HEK293 (cell line): ENCODE measurements around the gene RIOX2.

Experiments used
- KLF9 ChIP-seq: fragments of 450-650 bp; formaldehyde crosslinking; IDR thresholded peaks from 2 replicates; pipeline ENCODE4 v1.5.1; 2016; ENCODE audit warnings: missing biosample characterization, missing genetic modification characterization, low read depth
- ZBTB1 ChIP-seq: fragments of 450-650 bp; formaldehyde crosslinking; IDR thresholded peaks from 2 replicates; pipeline ENCODE4 v1.5.1; 2016; ENCODE audit warnings: missing biosample characterization, missing genetic modification characterization
- ZNF175 ChIP-seq: fragments of 450-650 bp; formaldehyde crosslinking; IDR thresholded peaks from 2 replicates; pipeline ENCODE4 v1.5.1; 2016; ENCODE audit warnings: missing biosample characterization, missing genetic modification characterization
- ZNF24 ChIP-seq: fragments of 450-650 bp; formaldehyde crosslinking; IDR thresholded peaks from 2 replicates; pipeline ENCODE4 v1.5.1; 2016; ENCODE audit warnings: missing biosample characterization, missing genetic modification characterization
- ZNF292 ChIP-seq: fragments of 450-650 bp; formaldehyde crosslinking; IDR thresholded peaks from 2 replicates; pipeline ENCODE4 v1.5.1; 2016; ENCODE audit warnings: low read depth, missing biosample characterization, missing genetic modification characterization, borderline replicate concordance
- ZNF335 ChIP-seq: fragments of 450-650 bp; formaldehyde crosslinking; conservative IDR thresholded peaks from 2 replicates; pipeline ENCODE4 v1.5.1; 2016; ENCODE audit warnings: missing biosample characterization, missing genetic modification characterization
- ZNF341 ChIP-seq: fragments of 450-650 bp; formaldehyde crosslinking; IDR thresholded peaks from 2 replicates; pipeline ENCODE4; 2016; ENCODE audit warnings: low read depth, missing biosample characterization, missing genetic modification characterization
- TF ChIP-seq, protein P1 (sequence below): fragments of 450-650 bp; formaldehyde crosslinking; IDR thresholded peaks from 2 replicates; pipeline ENCODE4 v1.5.1; 2017; ENCODE audit warnings: missing biosample characterization, missing genetic modification characterization
- TF ChIP-seq, protein P2 (sequence below): fragments of 450-650 bp; formaldehyde crosslinking; IDR thresholded peaks from 2 replicates; pipeline ENCODE4 v1.5.1; 2016; ENCODE audit warnings: missing biosample characterization, missing genetic modification characterization
- TF ChIP-seq, protein P3 (sequence below): fragments of 450-650 bp; formaldehyde crosslinking; IDR thresholded peaks from 2 replicates; pipeline ENCODE4 v1.5.1; 2016; ENCODE audit warnings: missing biosample characterization, missing genetic modification characterization, low read depth
- TF ChIP-seq, protein P4 (sequence below): fragments of 450-650 bp; formaldehyde crosslinking; IDR thresholded peaks from 2 replicates; pipeline ENCODE4 v1.5.1; 2016; ENCODE audit warnings: missing biosample characterization, missing genetic modification characterization

DNA sequence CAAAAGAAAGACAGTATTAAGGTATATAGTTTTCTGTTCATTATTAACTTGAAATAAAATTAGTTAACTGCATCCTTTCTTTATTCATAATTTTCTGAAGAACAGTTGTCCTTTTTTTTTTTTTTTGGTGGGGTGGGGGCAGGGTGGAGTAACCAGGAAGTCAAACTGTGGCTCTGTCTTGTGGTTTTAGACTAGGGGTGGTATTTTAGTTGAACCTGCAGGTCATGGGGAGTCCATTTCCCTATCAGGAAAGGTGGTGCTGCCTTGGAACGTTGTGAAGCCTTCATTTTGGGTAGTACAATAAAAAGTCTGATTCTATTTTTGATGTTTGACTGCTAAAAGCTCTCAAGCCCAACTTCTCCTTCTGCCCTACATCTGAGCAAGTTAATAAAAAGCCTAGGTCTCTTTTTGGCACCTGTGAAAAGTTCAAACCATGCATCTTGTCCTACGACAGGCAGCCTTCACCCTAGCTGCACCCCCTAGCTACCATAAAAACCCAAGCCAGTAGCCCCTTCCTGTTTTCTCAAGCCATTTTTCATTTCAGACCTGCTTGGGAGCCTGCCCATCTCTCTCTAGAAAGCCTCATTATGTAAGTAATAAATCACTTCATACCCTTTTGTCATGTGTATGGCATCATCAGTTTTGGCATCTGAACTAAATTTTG is 31.2 kb upstream of the RIOX2 start:
- TF ChIP-seq, protein P1, sequence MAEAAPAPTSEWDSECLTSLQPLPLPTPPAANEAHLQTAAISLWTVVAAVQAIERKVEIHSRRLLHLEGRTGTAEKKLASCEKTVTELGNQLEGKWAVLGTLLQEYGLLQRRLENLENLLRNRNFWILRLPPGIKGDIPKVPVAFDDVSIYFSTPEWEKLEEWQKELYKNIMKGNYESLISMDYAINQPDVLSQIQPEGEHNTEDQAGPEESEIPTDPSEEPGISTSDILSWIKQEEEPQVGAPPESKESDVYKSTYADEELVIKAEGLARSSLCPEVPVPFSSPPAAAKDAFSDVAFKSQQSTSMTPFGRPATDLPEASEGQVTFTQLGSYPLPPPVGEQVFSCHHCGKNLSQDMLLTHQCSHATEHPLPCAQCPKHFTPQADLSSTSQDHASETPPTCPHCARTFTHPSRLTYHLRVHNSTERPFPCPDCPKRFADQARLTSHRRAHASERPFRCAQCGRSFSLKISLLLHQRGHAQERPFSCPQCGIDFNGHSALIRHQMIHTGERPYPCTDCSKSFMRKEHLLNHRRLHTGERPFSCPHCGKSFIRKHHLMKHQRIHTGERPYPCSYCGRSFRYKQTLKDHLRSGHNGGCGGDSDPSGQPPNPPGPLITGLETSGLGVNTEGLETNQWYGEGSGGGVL (tag by site-specific recombination), result no peak
- TF ChIP-seq ZNF335 (tag by site-specific recombination) (no peak), ZNF175 (tag by site-specific recombination) (no peak), ZBTB1 (tag by site-specific recombination) (no peak), KLF9 (no peak), ZNF24 (tag by site-specific recombination) (no peak), ZNF292 (tag by site-specific recombination) (no peak), ZNF341 (no peak)
- TF ChIP-seq, protein P2, sequence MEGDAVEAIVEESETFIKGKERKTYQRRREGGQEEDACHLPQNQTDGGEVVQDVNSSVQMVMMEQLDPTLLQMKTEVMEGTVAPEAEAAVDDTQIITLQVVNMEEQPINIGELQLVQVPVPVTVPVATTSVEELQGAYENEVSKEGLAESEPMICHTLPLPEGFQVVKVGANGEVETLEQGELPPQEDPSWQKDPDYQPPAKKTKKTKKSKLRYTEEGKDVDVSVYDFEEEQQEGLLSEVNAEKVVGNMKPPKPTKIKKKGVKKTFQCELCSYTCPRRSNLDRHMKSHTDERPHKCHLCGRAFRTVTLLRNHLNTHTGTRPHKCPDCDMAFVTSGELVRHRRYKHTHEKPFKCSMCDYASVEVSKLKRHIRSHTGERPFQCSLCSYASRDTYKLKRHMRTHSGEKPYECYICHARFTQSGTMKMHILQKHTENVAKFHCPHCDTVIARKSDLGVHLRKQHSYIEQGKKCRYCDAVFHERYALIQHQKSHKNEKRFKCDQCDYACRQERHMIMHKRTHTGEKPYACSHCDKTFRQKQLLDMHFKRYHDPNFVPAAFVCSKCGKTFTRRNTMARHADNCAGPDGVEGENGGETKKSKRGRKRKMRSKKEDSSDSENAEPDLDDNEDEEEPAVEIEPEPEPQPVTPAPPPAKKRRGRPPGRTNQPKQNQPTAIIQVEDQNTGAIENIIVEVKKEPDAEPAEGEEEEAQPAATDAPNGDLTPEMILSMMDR (tag by site-specific recombination), result no peak
- TF ChIP-seq, protein P3, sequence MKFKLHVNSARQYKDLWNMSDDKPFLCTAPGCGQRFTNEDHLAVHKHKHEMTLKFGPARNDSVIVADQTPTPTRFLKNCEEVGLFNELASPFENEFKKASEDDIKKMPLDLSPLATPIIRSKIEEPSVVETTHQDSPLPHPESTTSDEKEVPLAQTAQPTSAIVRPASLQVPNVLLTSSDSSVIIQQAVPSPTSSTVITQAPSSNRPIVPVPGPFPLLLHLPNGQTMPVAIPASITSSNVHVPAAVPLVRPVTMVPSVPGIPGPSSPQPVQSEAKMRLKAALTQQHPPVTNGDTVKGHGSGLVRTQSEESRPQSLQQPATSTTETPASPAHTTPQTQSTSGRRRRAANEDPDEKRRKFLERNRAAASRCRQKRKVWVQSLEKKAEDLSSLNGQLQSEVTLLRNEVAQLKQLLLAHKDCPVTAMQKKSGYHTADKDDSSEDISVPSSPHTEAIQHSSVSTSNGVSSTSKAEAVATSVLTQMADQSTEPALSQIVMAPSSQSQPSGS, result no peak
- TF ChIP-seq, protein P4, sequence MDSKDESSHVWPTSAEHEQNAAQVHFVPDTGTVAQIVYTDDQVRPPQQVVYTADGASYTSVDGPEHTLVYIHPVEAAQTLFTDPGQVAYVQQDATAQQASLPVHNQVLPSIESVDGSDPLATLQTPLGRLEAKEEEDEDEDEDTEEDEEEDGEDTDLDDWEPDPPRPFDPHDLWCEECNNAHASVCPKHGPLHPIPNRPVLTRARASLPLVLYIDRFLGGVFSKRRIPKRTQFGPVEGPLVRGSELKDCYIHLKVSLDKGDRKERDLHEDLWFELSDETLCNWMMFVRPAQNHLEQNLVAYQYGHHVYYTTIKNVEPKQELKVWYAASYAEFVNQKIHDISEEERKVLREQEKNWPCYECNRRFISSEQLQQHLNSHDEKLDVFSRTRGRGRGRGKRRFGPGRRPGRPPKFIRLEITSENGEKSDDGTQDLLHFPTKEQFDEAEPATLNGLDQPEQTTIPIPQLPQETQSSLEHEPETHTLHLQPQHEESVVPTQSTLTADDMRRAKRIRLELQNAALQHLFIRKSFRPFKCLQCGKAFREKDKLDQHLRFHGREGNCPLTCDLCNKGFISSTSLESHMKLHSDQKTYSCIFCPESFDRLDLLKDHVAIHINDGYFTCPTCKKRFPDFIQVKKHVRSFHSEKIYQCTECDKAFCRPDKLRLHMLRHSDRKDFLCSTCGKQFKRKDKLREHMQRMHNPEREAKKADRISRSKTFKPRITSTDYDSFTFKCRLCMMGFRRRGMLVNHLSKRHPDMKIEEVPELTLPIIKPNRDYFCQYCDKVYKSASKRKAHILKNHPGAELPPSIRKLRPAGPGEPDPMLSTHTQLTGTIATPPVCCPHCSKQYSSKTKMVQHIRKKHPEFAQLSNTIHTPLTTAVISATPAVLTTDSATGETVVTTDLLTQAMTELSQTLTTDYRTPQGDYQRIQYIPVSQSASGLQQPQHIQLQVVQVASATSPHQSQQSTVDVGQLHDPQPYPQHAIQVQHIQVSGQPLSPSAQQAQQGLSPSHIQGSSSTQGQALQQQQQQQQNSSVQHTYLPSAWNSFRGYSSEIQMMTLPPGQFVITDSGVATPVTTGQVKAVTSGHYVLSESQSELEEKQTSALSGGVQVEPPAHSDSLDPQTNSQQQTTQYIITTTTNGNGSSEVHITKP, result no peak
